Testis (tissue), 3 donors: Measurements from ENCODE around the gene INSYN2A. TPM values are rescaled to one million over a fixed set of nuclear protein-coding genes. Genes with fewer than 3 reads are reported as not detected.

Source experiments
- DNase-seq: peaks from one replicate; pipeline ENCODE4 v3.0.0-alpha.2; 2019
- H3K27ac ChIP-seq, 2 donors: fragments of 200-600 bp; sonication (generic); one replicate each; pipeline ENCODE4 v1.5.1; 2019
- H3K27me3 ChIP-seq: fragments of 200-600 bp; sonication (generic); one replicate; pipeline ENCODE4 v1.5.1; 2019
- H3K36me3 ChIP-seq: fragments of 200-600 bp; sonication (generic); one replicate; pipeline ENCODE4 v1.5.1; 2017; ENCODE audit warnings: low read depth; ENCODE audit errors: missing control alignments
- H3K4me1 ChIP-seq: fragments of 200-600 bp; sonication (generic); one replicate; pipeline ENCODE4 v1.5.1; 2019
- H3K4me3 ChIP-seq, 2 donors: fragments of 200-600 bp; sonication (generic); one replicate each; pipeline ENCODE4 v1.5.1; 2017 to 2019
- H3K9me3 ChIP-seq: fragments of 200-600 bp; sonication (generic); one replicate; pipeline ENCODE4 v1.5.1; 2017
- POLR2A ChIP-seq: fragments of 450-650 bp; IDR thresholded peaks from one replicate; pipeline ENCODE4 v1.6.1; 2017; ENCODE audit warnings: antibody characterized with exemption, mild to moderate bottlenecking, moderate library complexity
- WGBS, 2 donors: methylation state at CpG; one replicate each; pipeline ENCODE4 v1.1.5; 2018; 5-methylcytosine and 5-hydroxymethylcytosine counted together
- intact Hi-C: fragments of 100-400 bp; cut with DNase I; formaldehyde crosslinking; loops from one replicate; pipeline ENCODE4 v1.15.1; 2023; ENCODE audit warnings: low total_unique reads
- polyA plus RNA-seq: library from polyadenylated mRNA; stranded (reverse); fragments of 350-450 nt; fragmentation: Illumina TruSeq; extraction: RNeasy Lipid Tissue Mini Kit (QIAGEN cat#74804); gene quantifications from one replicate; pipeline ENCODE4 v1.2.3, GENCODE V29; 2014; ENCODE audit warnings: low read depth, low replicate concordance; ENCODE audit not compliant: insufficient read depth
- total RNA-seq, 2 donors: library from RNA; depleted of rRNA; stranded (reverse); fragments of >200 nt; gene quantifications; one replicate each; pipeline ENCODE4 v1.2.3, GENCODE V29; 2016
- TF ChIP-seq, protein P1 (sequence below), 3 experiments: fragments of 450-650 bp in 2 of 3; fragments of 200-600 bp in 1 of 3; sonication (generic) in 1 of 3; IDR thresholded peaks; one replicate each; pipeline ENCODE4 v1.5.1; 2016 to 2019; ENCODE audit warnings: antibody characterized with exemption in 3 of 3, mild to moderate bottlenecking in 2 of 3, moderate library complexity in 1 of 3

The INSYN2A gene
- total and polyA plus RNA-seq, 3 donors from 2014 or later: 1.4 to 2.4 (median 2.0) TPM

DNA sequence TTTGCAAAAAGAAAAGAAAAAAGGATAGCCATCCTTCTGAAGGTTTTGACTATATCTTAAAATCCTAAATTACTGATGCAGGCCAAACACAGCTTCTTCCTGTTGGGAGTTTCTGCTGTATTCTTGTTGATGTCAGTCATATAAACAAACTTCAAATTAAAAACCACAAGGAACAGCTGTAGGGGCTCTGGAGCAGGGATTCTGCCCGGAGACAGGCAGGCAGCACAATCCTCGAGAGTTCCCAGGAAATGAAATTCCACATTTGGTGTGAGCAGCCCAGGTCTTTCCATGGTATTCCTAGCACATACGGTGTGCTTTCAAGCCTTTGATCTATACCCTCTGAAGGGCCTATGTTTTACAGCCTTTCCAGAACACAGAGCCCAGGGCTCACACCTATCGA, 43.2 kb downstream of the INSYN2A start:
- H3K27ac ChIP-seq: no peak overlapping the region
- H3K4me1 ChIP-seq: peaks cover 5% of the 10 kb centered on the region
- TF ChIP-seq POLR2A: no peak
- TF ChIP-seq, protein P1, sequence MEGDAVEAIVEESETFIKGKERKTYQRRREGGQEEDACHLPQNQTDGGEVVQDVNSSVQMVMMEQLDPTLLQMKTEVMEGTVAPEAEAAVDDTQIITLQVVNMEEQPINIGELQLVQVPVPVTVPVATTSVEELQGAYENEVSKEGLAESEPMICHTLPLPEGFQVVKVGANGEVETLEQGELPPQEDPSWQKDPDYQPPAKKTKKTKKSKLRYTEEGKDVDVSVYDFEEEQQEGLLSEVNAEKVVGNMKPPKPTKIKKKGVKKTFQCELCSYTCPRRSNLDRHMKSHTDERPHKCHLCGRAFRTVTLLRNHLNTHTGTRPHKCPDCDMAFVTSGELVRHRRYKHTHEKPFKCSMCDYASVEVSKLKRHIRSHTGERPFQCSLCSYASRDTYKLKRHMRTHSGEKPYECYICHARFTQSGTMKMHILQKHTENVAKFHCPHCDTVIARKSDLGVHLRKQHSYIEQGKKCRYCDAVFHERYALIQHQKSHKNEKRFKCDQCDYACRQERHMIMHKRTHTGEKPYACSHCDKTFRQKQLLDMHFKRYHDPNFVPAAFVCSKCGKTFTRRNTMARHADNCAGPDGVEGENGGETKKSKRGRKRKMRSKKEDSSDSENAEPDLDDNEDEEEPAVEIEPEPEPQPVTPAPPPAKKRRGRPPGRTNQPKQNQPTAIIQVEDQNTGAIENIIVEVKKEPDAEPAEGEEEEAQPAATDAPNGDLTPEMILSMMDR (IDR thresholded peaks at IDR 0.05): no peak
- no peaks in the 10 kb centered on the region for H3K36me3 ChIP-seq
- H3K4me3 ChIP-seq: no peak overlapping the region
- H3K9me3 ChIP-seq: no peaks in the 10 kb centered on the region
- WGBS, 2 donors: 71 to 91% methylated on average over 4 of the region's 4 CpGs
- DNase-seq: no peak
- intact Hi-C loops: no loop called here
- no peaks in the 10 kb centered on the region for H3K27me3 ChIP-seq

DNA sequence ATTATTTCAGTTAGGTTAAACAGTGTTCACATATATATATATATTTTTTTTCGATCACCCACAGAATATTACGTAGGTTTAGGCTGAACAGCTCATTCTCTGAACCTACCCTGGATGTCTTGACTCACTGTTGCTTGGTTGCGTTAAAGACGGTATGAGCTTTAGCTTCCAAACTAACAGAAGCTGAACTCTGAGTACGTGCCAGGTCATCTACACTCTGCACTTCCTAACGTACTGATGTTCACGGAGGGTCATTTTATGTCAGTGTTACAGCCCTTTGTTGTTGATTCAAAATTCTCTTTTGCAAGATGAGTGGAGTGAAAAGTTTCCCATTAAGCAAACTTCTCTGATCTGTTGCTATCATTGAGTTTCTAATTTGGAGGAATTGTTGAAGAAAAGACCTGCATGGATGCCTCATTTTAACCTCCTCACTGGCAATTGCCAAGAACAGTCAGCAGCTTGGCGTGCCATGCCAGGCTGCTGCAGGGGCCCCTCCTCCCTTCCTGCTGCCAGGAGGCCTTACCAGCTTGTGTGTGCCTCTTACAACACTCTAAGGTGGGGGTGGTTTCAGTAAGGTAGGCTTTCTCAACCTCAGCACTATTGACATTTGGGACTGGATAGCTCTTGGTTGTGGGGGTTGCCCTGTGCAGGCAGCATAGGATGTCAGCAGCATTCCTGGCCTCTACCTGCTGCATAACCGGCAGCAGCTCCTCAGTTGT, 44.3 kb downstream of the INSYN2A start:
- DNase-seq: no peak
- intact Hi-C loops: no loop called here
- WGBS, 2 donors: 78 to 91% methylated on average over 8 to 9 of the region's 9 CpGs
- no peaks in the 10 kb centered on the region for H3K9me3 ChIP-seq
- TF ChIP-seq, protein P1 (IDR thresholded peaks at IDR 0.05): no peak
- TF ChIP-seq POLR2A: no peak
- no peaks in the 10 kb centered on the region for H3K27me3 ChIP-seq
- H3K27ac ChIP-seq: no peak overlapping the region
- no peak overlapping the region for H3K4me3 ChIP-seq
- peaks cover 4% of the 10 kb centered on the region for H3K4me1 ChIP-seq
- H3K36me3 ChIP-seq: no peaks in the 10 kb centered on the region

GRCh38 chr10:127151541-127151940, 44.9 kb downstream of the INSYN2A start:
- intact Hi-C loops: no loop called here
- no peak for DNase-seq
- Histone ChIP-seq H3K9me3 (no peaks in the 10 kb centered on the region), H3K4me1 (no peaks in the 10 kb centered on the region), H3K4me3 (no peak overlapping the region), H3K27me3 (no peaks in the 10 kb centered on the region), H3K27ac (no peak overlapping the region), H3K36me3 (no peaks in the 10 kb centered on the region)
- 91 to 93% methylated on average over 10 of the region's 10 CpGs for WGBS, 2 donors
- TF ChIP-seq POLR2A: no peak
- TF ChIP-seq, protein P1 (IDR thresholded peaks at IDR 0.05): no peak

GRCh38 chr10:127150136-127150535, 46.3 kb downstream of the INSYN2A start:
- 92 to 94% methylated on average over 5 of the region's 5 CpGs for WGBS, 2 donors
- DNase-seq: no peak

More at GRCh38 chr10:127150136-127150535, 46.3 kb downstream of the INSYN2A start:
- intact Hi-C loops: no loop called here
- no peaks in the 10 kb centered on the region for H3K27me3 ChIP-seq
- TF ChIP-seq, protein P1 (IDR thresholded peaks at IDR 0.05): no peak
- no peak for TF ChIP-seq POLR2A
- no peaks in the 10 kb centered on the region for H3K4me1 ChIP-seq
- no peaks in the 10 kb centered on the region for H3K36me3 ChIP-seq
- no peak overlapping the region for H3K27ac ChIP-seq
- H3K4me3 ChIP-seq: no peak overlapping the region
- no peaks in the 10 kb centered on the region for H3K9me3 ChIP-seq
